Stimulated activated CD8-positive, alpha-beta memory T cell treated with anti-CD3 and anti-CD28 coated beads, Interleukin-4, amount 100 ng/mL, for 1 hour (primary cell): ENCODE results near the gene ILF3.

Source experiments
- DNase-seq, 2 donors: peaks; one replicate each; pipeline ENCODE4 v3.0.0-alpha.2; 2020; ENCODE audit warnings: low read depth in 2 of 2, low spot score in 1 of 2

ILF3 gene

GRCh38 chr19:10729411-10729810, 75.3 kb downstream of the ILF3 start:
- no peak for DNase-seq

GRCh38 chr19:10730932-10731331, 76.8 kb downstream of the ILF3 start:
- no peak for DNase-seq

GRCh38 chr19:10735741-10736140, 81.6 kb downstream of the ILF3 start:
- no peak for DNase-seq

DNA sequence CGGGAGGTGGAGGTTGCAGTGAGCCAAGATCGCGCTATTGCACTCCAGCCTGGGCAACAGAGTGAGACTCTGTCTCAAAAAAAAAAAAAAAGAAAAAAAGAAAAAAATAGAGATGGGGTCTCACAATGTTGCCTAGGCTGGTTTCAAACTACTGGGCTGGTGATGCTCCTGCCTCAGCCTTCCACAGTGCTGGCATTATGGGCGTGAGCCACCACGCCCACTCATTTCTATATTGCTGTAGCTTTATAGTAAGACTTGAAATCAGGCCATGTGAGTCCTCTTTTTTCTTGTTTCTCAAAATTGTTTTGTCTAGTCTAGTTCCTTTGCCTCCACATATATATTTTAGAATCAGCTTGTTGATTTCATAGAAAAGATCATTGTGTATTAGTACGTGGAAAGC, 82.0 kb downstream of the ILF3 start:
- no peak for DNase-seq

- no peak for DNase-seq
Observed at GRCh38 chr19:10736916-10737551, 82.9 kb downstream of the ILF3 start.

DNA sequence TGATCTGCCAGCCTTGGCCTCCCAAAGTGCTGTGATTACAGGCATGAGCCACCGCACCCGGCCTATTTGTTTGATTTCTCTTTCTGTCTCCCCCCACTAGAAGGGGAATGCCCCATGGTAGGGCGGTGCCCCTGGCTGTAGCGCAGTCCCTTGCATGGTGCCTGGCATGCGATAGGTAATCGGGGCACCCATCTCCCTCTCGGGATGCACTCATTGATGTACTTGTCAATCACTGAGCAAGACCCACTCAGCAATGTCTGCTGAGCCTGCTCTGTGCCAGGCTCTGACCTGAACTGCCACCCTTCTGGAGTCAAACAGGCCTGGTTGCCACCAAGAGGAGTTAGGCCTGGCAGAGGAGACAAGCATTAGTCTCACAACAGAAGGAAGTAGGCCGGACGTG, 83.6 kb downstream of the ILF3 start:
- no peak for DNase-seq

DNA sequence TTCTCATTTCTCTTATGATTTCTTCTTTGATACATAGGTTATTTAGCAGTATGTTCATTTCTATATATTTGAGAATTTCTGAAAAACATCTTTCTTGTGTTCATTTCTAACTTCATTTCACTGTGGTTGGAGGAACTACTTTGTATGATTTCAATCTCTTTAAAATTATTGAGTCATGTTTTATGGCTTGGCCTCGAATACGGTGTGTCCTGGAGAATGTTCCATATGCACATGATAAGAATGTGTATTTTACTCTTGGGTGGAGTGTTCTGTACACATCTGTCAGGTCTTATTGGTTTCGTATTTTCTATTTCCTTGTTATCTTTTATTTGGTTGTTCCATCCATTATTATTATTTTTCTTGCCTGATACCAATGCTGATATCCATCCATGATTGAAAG, 86.7 kb downstream of the ILF3 start:
- DNase-seq: no peak
